Natural killer cell treated with Interleukin-12 subunit alpha and Interleukin-12 subunit beta and Interleukin-15 and Interleukin-18, amount 100 ng/mL, for 72 hours (primary cell): ENCODE data around the gene RYR2. TPM values are rescaled to one million over a fixed set of nuclear protein-coding genes. Genes with fewer than 3 reads are reported as not detected.
"Not testable (repeated sequence)": the region's sequence is repeated elsewhere in the genome, so short reads cannot be mapped to it uniquely, and the experiment has no call there.

Source experiments
- ATAC-seq, 2 donors: fragments of 150-1000 bp; cut with Tn5 transposase in 1 of 2; sonication (Bioruptor Pico), chemical (Tn5 transposase) in 1 of 2; 2 replicates each; pipeline ENCODE4 v1.10.0; 2021
- DNase-seq: peaks from one replicate; pipeline ENCODE4 v3.0.0; 2022; ENCODE audit warnings: low spot score
- H3K27ac Mint-ChIP-seq, 2 donors: 1 replicate in 1 of 2; 2 replicates in 1 of 2; pipeline ENCODE4 v1.8.0; 2022; ENCODE audit warnings: mixed read lengths in 2 of 2, mild to moderate bottlenecking in 1 of 2, moderate library complexity in 1 of 2
- H3K27me3 Mint-ChIP-seq, 2 donors: 1 replicate in 1 of 2; 2 replicates in 1 of 2; pipeline ENCODE4 v1.8.0; 2022; ENCODE audit warnings: mixed read lengths in 2 of 2
- H3K36me3 Mint-ChIP-seq: one replicate; pipeline ENCODE4 v1.8.0; 2022; ENCODE audit warnings: mixed read lengths
- H3K4me1 Mint-ChIP-seq, 2 donors: 1 replicate in 1 of 2; 2 replicates in 1 of 2; pipeline ENCODE4 v1.8.0; 2022; ENCODE audit warnings: low read depth in 2 of 2, mixed read lengths in 2 of 2, mild to moderate bottlenecking in 1 of 2
- H3K4me3 Mint-ChIP-seq: one replicate; pipeline ENCODE4 v1.8.0; 2022; ENCODE audit warnings: mixed read lengths
- H3K9me3 Mint-ChIP-seq: 2 replicates; pipeline ENCODE4 v1.8.0; 2022; ENCODE audit warnings: mixed read lengths
- total RNA-seq, 2 donors: library from RNA; stranded (reverse); gene quantifications; one replicate each; pipeline ENCODE4 v1.2.3, GENCODE V29; 2022

RYR2 gene
- total RNA-seq, 2 donors from 2014 or later: 0.05 TPM; not detected in 1

DNA sequence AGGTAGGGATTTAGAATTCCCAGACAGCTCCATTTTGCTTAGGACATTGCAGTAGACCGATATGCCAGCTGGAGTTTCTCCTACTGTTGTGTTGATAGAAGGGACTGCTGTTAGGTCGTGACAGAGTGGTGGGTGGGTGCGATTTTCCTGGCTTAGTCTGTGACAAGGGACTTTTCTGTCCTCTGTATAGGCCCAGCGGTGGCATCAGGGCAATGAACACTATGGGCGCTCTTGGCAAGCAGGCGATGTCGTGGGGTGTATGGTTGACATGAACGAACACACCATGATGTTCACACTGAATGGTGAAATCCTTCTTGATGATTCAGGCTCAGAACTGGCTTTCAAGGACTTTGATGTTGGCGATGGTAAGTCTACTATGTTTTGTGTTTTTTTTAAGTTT, 527.0 kb downstream of the RYR2 start:
- H3K27ac Mint-ChIP-seq: no peak overlapping the region
- no peak for ATAC-seq
- peaks cover 0 to 3% of the 10 kb centered on the region in 2 donors for H3K27me3 Mint-ChIP-seq
- H3K4me1 Mint-ChIP-seq: no peaks in the 10 kb centered on the region
- H3K4me3 Mint-ChIP-seq: no peak overlapping the region
- no peaks in the 10 kb centered on the region for H3K36me3 Mint-ChIP-seq
- H3K9me3 Mint-ChIP-seq: no peaks in the 10 kb centered on the region
- DNase-seq: no peak

GRCh38 chr1:237570530-237570929, 528.5 kb downstream of the RYR2 start:
- Mint-ChIP-seq H3K4me3 (no peak overlapping the region), H3K36me3 (no peaks in the 10 kb centered on the region), H3K27me3 (peaks cover 0 to 3% of the 10 kb centered on the region in 2 donors), H3K9me3 (no peaks in the 10 kb centered on the region), H3K4me1 (no peaks in the 10 kb centered on the region), H3K27ac (no peak overlapping the region)
- no peak for ATAC-seq
- no peak for DNase-seq

DNA sequence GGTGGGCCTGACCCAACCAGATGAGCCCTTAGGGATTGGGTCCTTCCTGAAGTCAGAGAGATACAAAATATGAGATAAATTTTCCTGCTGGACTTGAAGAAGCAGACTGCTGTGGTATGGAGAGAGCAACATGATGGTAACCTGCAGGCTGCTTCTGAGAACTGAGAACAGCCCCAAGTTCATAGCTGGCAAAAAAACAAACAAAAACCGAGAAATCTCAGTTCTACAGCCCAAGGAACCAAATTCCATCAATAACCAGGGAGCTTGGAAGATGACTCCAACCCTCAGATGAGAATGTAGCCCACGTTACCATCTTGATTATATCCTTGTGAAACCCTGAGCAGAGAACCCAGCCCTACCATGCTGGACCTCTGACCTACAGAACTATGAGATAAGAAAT, 532.6 kb downstream of the RYR2 start:
- ATAC-seq (no peak), DNase-seq (no peak)
- Mint-ChIP-seq H3K9me3 (peaks cover 3% of the 10 kb centered on the region), H3K4me1 (no peaks in the 10 kb centered on the region), H3K36me3 (peaks cover 6% of the 10 kb centered on the region), H3K27ac (no peak overlapping the region), H3K27me3 (peaks cover 0 to 2% of the 10 kb centered on the region in 2 donors), H3K4me3 (no peak overlapping the region)

- H3K27ac Mint-ChIP-seq: no peak overlapping the region
- no peak overlapping the region for H3K4me3 Mint-ChIP-seq
- peaks cover 6% of the 10 kb centered on the region for H3K36me3 Mint-ChIP-seq
- DNase-seq (no peak), ATAC-seq (no peak)
- H3K9me3 Mint-ChIP-seq: peaks cover 7% of the 10 kb centered on the region
- H3K27me3 Mint-ChIP-seq: peaks cover 0 to 2% of the 10 kb centered on the region in 2 donors
- H3K4me1 Mint-ChIP-seq: no peaks in the 10 kb centered on the region
Measured at GRCh38 chr1:237578540-237578939, 536.6 kb downstream of the RYR2 start.

DNA sequence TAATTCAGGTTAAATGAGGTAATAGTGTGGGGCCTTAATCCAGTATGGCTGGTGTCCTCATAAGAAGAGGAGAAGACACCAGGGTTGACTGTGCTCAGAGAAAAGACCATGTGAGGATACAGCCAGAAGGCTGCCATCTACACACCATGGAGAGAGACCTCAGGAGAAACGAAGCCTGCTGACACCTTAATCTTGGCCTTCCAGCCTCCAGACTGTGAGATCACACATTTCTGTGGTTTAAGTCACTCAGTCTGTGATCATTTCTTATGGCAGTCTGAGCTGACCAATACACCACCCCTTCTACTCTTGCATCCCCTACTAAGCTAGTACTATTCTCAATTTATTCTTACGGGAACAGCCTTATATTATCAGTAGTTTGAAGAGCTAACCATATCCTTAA, 538.7 kb downstream of the RYR2 start:
- H3K4me1 Mint-ChIP-seq: no peaks in the 10 kb centered on the region
- DNase-seq (no peak), ATAC-seq (no peak)
- peaks cover 6% of the 10 kb centered on the region for H3K36me3 Mint-ChIP-seq
- peaks cover 11% of the 10 kb centered on the region for H3K9me3 Mint-ChIP-seq
- H3K4me3 Mint-ChIP-seq: no peak overlapping the region
- no peak overlapping the region for H3K27ac Mint-ChIP-seq
- peaks cover 0 to 2% of the 10 kb centered on the region in 2 donors for H3K27me3 Mint-ChIP-seq

DNA sequence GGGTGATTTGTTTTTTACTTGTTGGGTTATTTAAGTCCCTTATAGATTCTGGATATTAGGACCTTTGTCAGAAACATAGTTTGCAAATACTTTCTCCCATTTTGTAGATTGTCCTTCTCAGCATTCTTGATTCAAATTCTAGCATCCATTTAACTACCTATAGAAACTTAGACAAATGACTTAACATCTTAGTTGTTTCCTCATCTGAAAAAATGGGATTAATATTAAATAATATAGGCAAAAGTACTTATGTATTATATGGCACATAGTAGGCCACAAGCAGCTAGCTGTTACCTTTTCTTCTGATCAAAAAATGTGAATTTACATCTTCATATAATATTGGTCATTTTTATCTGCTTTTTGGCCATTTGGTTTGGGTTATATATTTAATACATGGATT, 541.3 kb downstream of the RYR2 start:
- Mint-ChIP-seq H3K4me3 (no peak overlapping the region), H3K27ac (no peak overlapping the region), H3K36me3 (no peaks in the 10 kb centered on the region), H3K9me3 (peaks cover 8% of the 10 kb centered on the region), H3K27me3 (no peaks in the 10 kb centered on the region), H3K4me1 (no peaks in the 10 kb centered on the region)
- no peak for ATAC-seq
- DNase-seq: no peak

GRCh38 chr1:237583756-237584155, 541.8 kb downstream of the RYR2 start:
- Mint-ChIP-seq H3K4me1 (no peaks in the 10 kb centered on the region), H3K9me3 (peaks cover 8% of the 10 kb centered on the region), H3K27me3 (no peaks in the 10 kb centered on the region), H3K27ac (no peak overlapping the region), H3K4me3 (no peak overlapping the region), H3K36me3 (no peaks in the 10 kb centered on the region)
- ATAC-seq: no peak
- no peak for DNase-seq

DNA sequence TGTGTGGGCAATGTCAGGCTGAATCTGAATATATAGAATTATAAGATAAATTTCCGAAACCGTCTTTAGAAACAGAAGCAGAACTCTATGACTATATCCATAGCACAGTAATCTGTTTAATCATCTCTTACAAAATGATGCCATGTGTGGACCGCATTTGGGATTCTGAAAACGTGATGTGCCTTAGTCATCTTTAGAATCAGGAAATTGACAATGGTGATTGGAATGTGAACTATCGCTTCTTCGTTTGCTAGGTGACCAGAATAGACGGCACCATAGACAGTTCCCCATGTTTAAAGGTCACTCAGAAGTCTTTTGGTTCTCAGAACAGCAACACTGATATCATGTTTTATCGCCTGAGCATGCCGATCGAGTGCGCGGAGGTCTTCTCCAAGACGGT, 548.4 kb downstream of the RYR2 start:
- Mint-ChIP-seq H3K4me3 (no peak overlapping the region), H3K27me3 (no peaks in the 10 kb centered on the region), H3K4me1 (no peaks in the 10 kb centered on the region), H3K36me3 (peaks cover 7% of the 10 kb centered on the region), H3K27ac (no peak overlapping the region), H3K9me3 (no peaks in the 10 kb centered on the region)
- DNase-seq (no peak), ATAC-seq (no peak)

DNA sequence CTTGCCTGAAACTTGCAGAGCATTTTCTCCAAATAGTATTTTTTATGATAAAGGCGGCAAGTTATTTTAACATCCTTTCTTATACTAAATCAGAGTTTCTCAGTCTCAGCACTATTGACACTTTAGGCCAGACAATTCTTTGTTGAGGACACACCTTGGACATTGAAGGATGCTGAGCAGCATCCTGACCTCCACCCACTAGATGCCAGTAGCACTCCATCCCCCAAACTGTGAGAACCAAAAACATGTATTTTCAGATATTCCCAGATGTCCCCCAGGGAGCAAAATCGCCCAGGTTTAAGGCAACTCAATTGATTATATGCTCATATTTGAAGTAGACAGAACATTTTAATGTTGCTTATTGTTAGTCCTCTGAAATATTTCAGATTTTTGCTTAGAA, 549.4 kb downstream of the RYR2 start:
- peaks cover 17% of the 10 kb centered on the region for H3K36me3 Mint-ChIP-seq
- H3K4me1 Mint-ChIP-seq: no peaks in the 10 kb centered on the region
- no peak overlapping the region for H3K27ac Mint-ChIP-seq
- H3K4me3 Mint-ChIP-seq: no peak overlapping the region
- DNase-seq: no peak
- no peaks in the 10 kb centered on the region for H3K27me3 Mint-ChIP-seq
- H3K9me3 Mint-ChIP-seq: peaks cover 2% of the 10 kb centered on the region
- ATAC-seq: no peak

DNA sequence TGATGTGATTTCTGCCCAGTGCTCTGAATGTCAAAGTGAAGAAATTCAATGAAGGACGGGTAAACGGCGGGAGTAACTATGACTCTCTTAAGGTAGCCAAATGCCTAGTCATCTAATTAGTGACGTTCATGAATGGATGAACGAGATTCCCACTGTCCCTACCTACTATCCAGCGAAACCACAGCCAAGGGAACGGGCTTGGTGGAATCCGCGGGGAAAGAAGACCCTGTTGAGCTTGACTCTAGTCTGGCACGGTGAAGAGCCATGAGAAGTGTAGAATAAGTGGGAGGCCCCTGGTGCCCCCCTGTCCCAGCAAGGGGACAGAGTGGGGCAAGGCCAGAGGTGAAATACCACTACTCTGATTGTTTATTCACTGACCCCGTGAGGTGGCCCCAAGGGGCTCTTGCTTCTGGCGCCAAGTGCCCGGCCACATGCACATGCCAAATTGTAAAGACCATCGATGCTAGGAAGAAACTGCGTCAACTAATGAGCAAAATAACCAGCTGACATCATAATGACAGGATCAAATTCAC, 561.1 kb downstream of the RYR2 start:
- not testable (repeated sequence) for H3K27ac Mint-ChIP-seq, H3K4me1 Mint-ChIP-seq, ATAC-seq, H3K27me3 Mint-ChIP-seq, H3K36me3 Mint-ChIP-seq, H3K4me3 Mint-ChIP-seq, DNase-seq
- peaks cover 13% of the 10 kb centered on the region for H3K9me3 Mint-ChIP-seq

GRCh38 chr1:237608433-237608832, 566.4 kb downstream of the RYR2 start:
- H3K36me3 Mint-ChIP-seq: no peaks in the 10 kb centered on the region
- DNase-seq (no peak), ATAC-seq (no peak)
- no peak overlapping the region for H3K4me3 Mint-ChIP-seq
- peaks cover 0 to 5% of the 10 kb centered on the region in 2 donors for H3K27me3 Mint-ChIP-seq
- peaks cover 4% of the 10 kb centered on the region for H3K9me3 Mint-ChIP-seq
- H3K4me1 Mint-ChIP-seq: no peaks in the 10 kb centered on the region
- H3K27ac Mint-ChIP-seq: no peak overlapping the region

DNA sequence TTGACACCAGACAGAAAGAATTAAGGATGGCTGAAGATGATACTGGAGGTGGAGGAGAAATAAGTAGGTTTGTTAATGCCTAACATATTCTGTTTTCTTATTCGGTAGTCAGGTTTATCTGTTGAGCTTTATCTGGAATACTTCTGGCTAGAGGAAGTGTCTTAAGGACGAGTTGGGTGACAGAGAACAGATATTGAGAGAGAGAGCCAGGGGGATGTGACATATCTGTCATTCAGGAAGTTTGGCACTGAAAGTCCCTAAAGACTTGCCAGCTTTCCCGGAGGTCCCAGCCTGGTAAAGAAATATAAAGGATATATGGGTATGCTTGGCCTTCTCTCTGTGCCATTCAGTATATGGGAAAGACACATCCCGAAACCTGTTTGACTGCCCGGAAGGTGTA, 568.2 kb downstream of the RYR2 start:
- Mint-ChIP-seq H3K27ac (no peak overlapping the region), H3K9me3 (peaks cover 4% of the 10 kb centered on the region), H3K36me3 (no peaks in the 10 kb centered on the region), H3K4me1 (no peaks in the 10 kb centered on the region), H3K4me3 (no peak overlapping the region), H3K27me3 (no peaks in the 10 kb centered on the region)
- DNase-seq (no peak), ATAC-seq (no peak)

GRCh38 chr1:237613984-237614383, 572.0 kb downstream of the RYR2 start:
- no peak overlapping the region for H3K4me3 Mint-ChIP-seq
- ATAC-seq (no peak), DNase-seq (no peak)
- H3K36me3 Mint-ChIP-seq: peaks cover under 1% of the 10 kb centered on the region
- peaks cover 10% of the 10 kb centered on the region for H3K9me3 Mint-ChIP-seq
- H3K27me3 Mint-ChIP-seq: no peaks in the 10 kb centered on the region
- no peak overlapping the region for H3K27ac Mint-ChIP-seq
- no peaks in the 10 kb centered on the region for H3K4me1 Mint-ChIP-seq

- peaks cover 4% of the 10 kb centered on the region for H3K36me3 Mint-ChIP-seq
- peaks cover 15% of the 10 kb centered on the region for H3K9me3 Mint-ChIP-seq
- DNase-seq: no peak
- H3K4me1 Mint-ChIP-seq: no peaks in the 10 kb centered on the region
- no peak overlapping the region for H3K27ac Mint-ChIP-seq
- H3K27me3 Mint-ChIP-seq: peaks cover 0 to 2% of the 10 kb centered on the region in 2 donors
- H3K4me3 Mint-ChIP-seq: no peak overlapping the region
- ATAC-seq: no peak
Measured at GRCh38 chr1:237619553-237619952, 577.6 kb downstream of the RYR2 start.

- H3K4me3 Mint-ChIP-seq: no peak overlapping the region
- ATAC-seq: no peak
Measured at GRCh38 chr1:237634922-237635321, 592.9 kb downstream of the RYR2 start.

More at GRCh38 chr1:237634922-237635321, 592.9 kb downstream of the RYR2 start:
- Mint-ChIP-seq H3K27me3 (peaks cover 0 to 6% of the 10 kb centered on the region in 2 donors), H3K9me3 (peaks cover 9% of the 10 kb centered on the region), H3K4me1 (no peaks in the 10 kb centered on the region), H3K36me3 (peaks cover 4% of the 10 kb centered on the region), H3K27ac (no peak overlapping the region)
- DNase-seq: no peak
